ENCODE measurements around the gene SHD.
"Not testable (repeated sequence)": the region's sequence is repeated elsewhere in the genome, so short reads cannot be mapped to it uniquely, and the experiment has no call there.

The SHD gene

GRCh38 chr19:4327877-4328242 lies 48.8 kb downstream of the SHD start:
- DNase-seq: no peak

GRCh38 chr19:4328243-4328990 lies 49.4 kb downstream of the SHD start:
- no peak for DNase-seq

- DNase-seq: not testable (repeated sequence)
Measured at GRCh38 chr19:4328991-4329681, 50.1 kb downstream of the SHD start.

DNA sequence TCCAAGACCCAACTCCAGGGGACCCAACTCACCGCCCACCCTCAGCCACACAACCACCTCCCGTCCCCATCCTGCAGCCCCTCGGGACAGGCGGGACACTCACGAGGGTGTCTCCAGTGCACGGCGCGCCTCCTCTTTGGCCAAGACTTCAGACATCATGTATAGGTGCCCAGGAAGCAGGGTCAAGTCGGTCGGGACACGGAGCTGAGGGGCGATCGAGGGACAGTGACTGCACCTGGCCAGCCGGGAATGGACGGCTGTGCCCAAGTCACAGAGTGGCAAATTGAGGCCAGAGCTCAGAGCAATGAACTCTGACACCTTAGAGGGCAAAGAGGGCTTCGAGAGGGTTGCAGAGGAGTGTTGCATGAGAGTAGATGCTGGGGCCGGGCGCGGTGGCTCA lies 50.8 kb downstream of the SHD start:
- DNase-seq: no peak

DNA sequence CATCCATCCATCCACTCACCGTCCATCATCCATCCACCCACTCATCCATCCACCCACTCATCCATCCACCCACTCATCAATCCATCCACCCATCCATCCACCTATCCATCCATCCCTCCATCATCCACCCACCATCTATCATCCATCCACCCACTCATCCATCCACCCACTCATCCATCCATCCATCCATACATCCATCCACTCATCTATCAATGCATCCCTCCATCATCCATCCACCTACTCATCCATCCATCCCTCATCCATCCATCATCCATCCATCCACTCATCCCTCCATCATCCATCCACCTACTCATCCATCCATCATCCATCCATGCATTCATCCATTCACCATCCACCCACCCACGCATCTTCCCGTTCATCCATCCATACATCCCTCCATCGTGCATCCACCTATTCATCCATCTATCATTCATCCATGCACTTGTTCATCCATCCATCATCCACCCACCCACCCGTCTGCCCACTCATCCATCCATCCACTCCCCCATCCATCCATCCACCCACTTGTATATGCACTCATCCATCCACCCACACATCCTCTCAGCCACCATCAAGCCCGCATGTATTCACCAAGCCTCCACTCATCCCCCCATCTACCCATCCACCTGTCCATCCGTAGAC lies 56.0 kb downstream of the SHD start:
- no peak for DNase-seq

- no peak for DNase-seq
Measured at GRCh38 chr19:4337906-4338440, 58.9 kb downstream of the SHD start.

DNA sequence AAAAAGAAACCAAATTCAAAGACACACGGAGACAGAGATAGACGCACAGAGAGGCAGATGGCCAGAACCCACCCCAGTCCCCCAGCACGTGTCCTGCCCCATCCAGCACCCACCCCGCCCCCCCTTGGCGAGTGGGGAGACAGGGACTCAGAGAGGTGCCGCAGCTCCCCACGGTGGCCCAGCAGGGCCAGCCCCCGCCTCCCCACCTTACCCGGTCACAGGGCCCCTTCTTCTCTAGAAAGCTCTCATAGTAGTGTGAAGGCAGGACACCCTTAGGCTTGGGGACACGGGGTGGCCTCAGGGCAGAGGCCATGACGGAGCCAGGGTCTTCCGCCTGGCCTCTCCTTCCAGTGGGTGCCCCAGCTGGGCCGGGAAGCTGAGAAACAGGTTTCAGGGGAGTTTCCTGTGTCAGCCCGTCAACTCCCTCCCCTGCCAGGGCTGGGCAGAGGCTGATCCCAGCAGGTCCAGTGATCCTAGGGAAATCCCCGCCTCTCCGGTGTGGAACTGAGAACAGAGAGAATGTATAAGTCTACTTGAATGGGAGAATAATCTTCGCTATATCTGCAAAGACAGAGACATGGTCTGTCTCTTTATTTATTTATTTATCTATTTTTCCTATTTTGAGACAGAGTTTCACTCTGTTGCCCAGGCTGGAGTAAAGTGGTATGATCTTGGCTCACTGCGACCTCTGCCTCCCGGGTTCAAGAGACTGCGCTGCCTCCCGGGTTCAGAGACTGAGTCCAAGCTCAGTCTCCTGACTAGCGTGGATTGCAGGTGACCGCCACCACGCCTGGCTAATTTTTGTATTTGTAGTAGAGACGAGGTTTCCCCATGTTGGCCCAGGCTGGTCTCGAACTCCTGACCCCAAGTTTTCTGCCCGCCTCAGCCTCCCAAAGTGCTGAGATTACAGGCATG lies 59.6 kb downstream of the SHD start, which contains the start of gene STAP2:
STAP2 (minus strand) TSS at position 387 of the 915 bp plus-strand sequence; CDS start at position 313, 74 bp downstream.
- no peak for DNase-seq
